Spleen (tissue), 11 donors: ENCODE measurements around the gene SMIM3. TPM values are rescaled to one million over a fixed set of nuclear protein-coding genes. Genes with fewer than 3 reads are reported as not detected.
"Not testable (repeated sequence)": the region's sequence is repeated elsewhere in the genome, so short reads cannot be mapped to it uniquely, and the experiment has no call there.

ENCODE experiments used
- DNase-seq: peaks from one replicate; pipeline ENCODE4 v3.0.0-alpha.2; 2020
- H3K27ac ChIP-seq, 8 donors: fragments of 200-600 bp; sonication (generic) in 7 of 8; 1 replicate in 4 of 8; 2 replicates in 4 of 8; pipeline versions ENCODE4 v1.5.0 to v1.8.0; 2016 to 2021; ENCODE audit warnings: inconsistent platforms in 4 of 8, mild to moderate bottlenecking in 4 of 8, moderate library complexity in 1 of 8
- H3K27me3 ChIP-seq, 7 donors: fragments of 200-600 bp; sonication (generic) in 6 of 7; replicated peaks in 1 of 7; 1 replicate in 4 of 7; 2 replicates in 3 of 7; pipeline versions ENCODE4 v1.5.0 to v1.8.0; 2016 to 2021; ENCODE audit warnings: inconsistent platforms in 3 of 7, mild to moderate bottlenecking in 1 of 7
- H3K36me3 ChIP-seq, 6 donors: fragments of 200-600 bp; sonication (generic) in 5 of 6; 1 replicate in 4 of 6; 2 replicates in 2 of 6; pipeline versions ENCODE4 v1.5.0 to v1.8.0; 2016 to 2021; ENCODE audit warnings: inconsistent platforms in 2 of 6
- H3K4me1 ChIP-seq, 6 donors: fragments of 200-600 bp; sonication (generic) in 5 of 6; 1 replicate in 3 of 6; 2 replicates in 3 of 6; pipeline versions ENCODE4 v1.5.0 to v1.8.0; 2016 to 2021; ENCODE audit warnings: inconsistent platforms in 3 of 6
- H3K4me3 ChIP-seq, 8 donors: fragments of 200-600 bp; sonication (generic) in 7 of 8; 1 replicate in 4 of 8; 2 replicates in 4 of 8; pipeline versions ENCODE4 v1.5.0 to v1.8.0; 2016 to 2021; ENCODE audit warnings: inconsistent platforms in 4 of 8, mild to moderate bottlenecking in 4 of 8, moderate library complexity in 2 of 8
- H3K9me3 ChIP-seq, 8 donors: fragments of 200-600 bp; sonication (generic) in 7 of 8; 1 replicate in 4 of 8; 2 replicates in 4 of 8; pipeline versions ENCODE4 v1.5.0 to v1.8.0; 2016 to 2021; ENCODE audit warnings: inconsistent platforms in 4 of 8
- CTCF ChIP-seq, 11 experiments: fragments of 200-600 bp in 7 of 11; fragments of 450-650 bp in 4 of 11; sonication (generic) in 4 of 11; IDR thresholded peaks in 8 of 11; conservative IDR thresholded peaks in 3 of 11; 1 replicate in 7 of 11; 2 replicates in 4 of 11; pipeline versions ENCODE4 v1.4.0 to v1.8.0; 2016 to 2021; ENCODE audit warnings: antibody characterized with exemption in 11 of 11, inconsistent platforms in 4 of 11, mild to moderate bottlenecking in 1 of 11
- POLR2A ChIP-seq, 3 donors: fragments of 450-650 bp; IDR thresholded peaks; one replicate each; pipeline ENCODE4 v1.5.1; 2017; ENCODE audit warnings: antibody characterized with exemption in 3 of 3, mild to moderate bottlenecking in 1 of 3
- POLR2AphosphoS5 ChIP-seq, 3 donors: sonication (generic); formaldehyde crosslinking; IDR thresholded peaks; one replicate each; pipeline ENCODE4 v1.5.1; 2017; ENCODE audit warnings: antibody characterized with exemption in 3 of 3
- WGBS, 5 donors: extraction: QIAGEN DNeasy Blood & Tissue Kit in 3 of 5; methylation state at CpG; one replicate each; pipeline versions ENCODE4 v1.1.5 to v1.1.7; 2013 to 2018; 5-methylcytosine and 5-hydroxymethylcytosine counted together
- intact Hi-C: fragments of 100-400 bp; cut with DNase I; formaldehyde crosslinking; loops from one replicate; pipeline ENCODE4 v1.15.0; 2023; ENCODE audit warnings: low total_unique reads
- polyA plus RNA-seq, 3 donors: library from polyadenylated mRNA; stranded (reverse); fragments of 200-250 nt; gene quantifications; one replicate each; pipeline ENCODE4 v1.2.1, GENCODE V29; 2013
- total RNA-seq, 7 donors: library from RNA; depleted of rRNA in 3 of 7; stranded (reverse); fragments of >200 nt in 3 of 7; fragmentation: NEBNext Ultra II Directional in 4 of 7; extraction: Animal tissue kit (Norgen Biotek cat#: 25700) in 4 of 7; gene quantifications; one replicate each; pipeline versions ENCODE4 v1.1.0 to v1.2.1, GENCODE V29; 2016 to 2021
- donor health status: healthy with polysubstance abuse.
- donor health status: DM: no; HTN: no; CAD: no; lungs with moderate emphysema.
- donor health status: DM: no; HTN: no; CAD: no.
- donor health status: Bipolar disorder and iron deficiency.
- donor health status: healthy.
- donor health status: DM: no; HTN: no; CAD: no.
- donor health status: DM: yes; HTN: yes; CAD: no.

Gene SMIM3
- total and polyA plus RNA-seq, 10 donors, result 8.8 to 59.7 (median 24.5) TPM

GRCh38 chr5:150789450-150789849 lies 10.9 kb downstream of the SMIM3 start:
- no peaks in the 10 kb centered on the region for H3K36me3 ChIP-seq
- intact Hi-C loops, result no loop called here
- H3K4me1 ChIP-seq, result peaks cover 0 to 70% (median 38%) of the 10 kb centered on the region in 6 donors
- no peaks in the 10 kb centered on the region for H3K27me3 ChIP-seq
- H3K9me3 ChIP-seq, result no peaks in the 10 kb centered on the region
- no peak overlapping the region for H3K4me3 ChIP-seq
- WGBS, 5 donors, result 53 to 73% (median 58%) methylated on average over 6 of the region's 6 CpGs
- DNase-seq, result no peak
- peak overlapping the region in 5 of 8 donors; percentile 14 to 66 (median 46) for H3K27ac ChIP-seq
- no peak for TF ChIP-seq CTCF (IDR thresholded peaks at IDR 0.05 in 8 of 11, conservative IDR thresholded peaks at IDR 0.05 in 3 of 11)
- no peak for TF ChIP-seq POLR2A (IDR thresholded peaks at IDR 0.05)
- TF ChIP-seq POLR2AphosphoS5 (IDR thresholded peaks at IDR 0.05), result no peak

DNA sequence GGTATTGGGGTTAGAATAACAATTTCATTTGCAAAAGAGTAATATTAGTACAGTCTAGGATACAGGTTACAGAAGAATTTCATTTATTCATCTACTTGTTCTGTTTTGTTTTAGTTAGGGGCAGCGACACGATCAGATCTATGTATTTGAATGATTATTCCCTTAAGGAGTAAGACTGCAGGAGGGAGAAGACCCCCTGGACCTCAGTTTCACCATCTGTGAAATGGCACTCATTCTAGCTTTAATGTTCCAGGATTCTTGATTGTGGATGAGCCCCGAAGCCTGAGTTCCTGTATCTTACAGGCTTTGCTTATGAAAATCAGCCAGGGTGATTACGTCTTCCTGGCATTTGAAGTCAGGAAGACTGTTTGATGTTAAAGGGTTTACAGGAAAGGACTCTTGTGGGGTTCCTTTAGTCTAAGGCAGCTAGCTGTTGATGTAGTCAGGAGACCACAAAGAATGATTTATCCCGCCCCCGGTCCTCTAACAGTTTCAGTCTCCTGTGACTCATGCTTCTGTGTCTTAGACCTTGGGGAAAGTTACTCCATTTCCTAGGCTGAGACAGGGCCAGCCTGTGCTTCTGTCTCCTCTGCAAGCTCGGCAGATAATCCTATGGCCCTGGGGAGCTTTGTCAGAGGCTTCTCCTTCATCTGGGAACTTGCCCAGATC lies 11.5 kb downstream of the SMIM3 start:
- peaks cover 0 to 2% (median under 1%) of the 10 kb centered on the region in 6 donors for H3K36me3 ChIP-seq
- H3K4me3 ChIP-seq, result no peak overlapping the region
- 15 to 37% (median 23%) methylated on average over 7 of the region's 7 CpGs for WGBS, 5 donors
- H3K9me3 ChIP-seq, result no peaks in the 10 kb centered on the region
- no peak for DNase-seq
- peak overlapping the region in 7 of 8 donors; percentile 14 to 66 (median 43) for H3K27ac ChIP-seq
- TF ChIP-seq POLR2AphosphoS5 (IDR thresholded peaks at IDR 0.05), result no peak
- no peak for TF ChIP-seq POLR2A (IDR thresholded peaks at IDR 0.05)
- no peak for TF ChIP-seq CTCF (IDR thresholded peaks at IDR 0.05 in 8 of 11, conservative IDR thresholded peaks at IDR 0.05 in 3 of 11)
- intact Hi-C loops, result no loop called here
- H3K4me1 ChIP-seq, result peaks cover 0 to 64% (median 33%) of the 10 kb centered on the region in 6 donors
- no peaks in the 10 kb centered on the region for H3K27me3 ChIP-seq

DNA sequence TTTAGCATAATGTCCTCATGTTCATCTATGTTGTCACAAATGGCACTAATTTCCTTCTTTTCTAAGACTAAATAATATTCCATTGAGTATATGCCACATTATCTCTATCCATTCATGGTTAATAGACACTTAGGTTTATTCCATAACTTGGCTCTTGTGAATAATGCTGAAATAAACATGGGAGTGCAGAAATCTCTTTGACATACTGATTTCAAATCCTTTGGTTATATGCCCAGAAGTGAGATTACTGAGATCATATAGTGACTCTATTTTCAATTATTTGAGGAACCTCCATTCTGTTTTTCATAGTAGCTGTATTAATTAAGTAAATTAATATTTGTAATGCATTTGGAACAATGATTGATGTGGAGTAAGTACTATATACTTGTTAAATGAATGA lies 13.0 kb downstream of the SMIM3 start:
- no peak overlapping the region for H3K27ac ChIP-seq
- intact Hi-C loops, result no loop called here
- H3K4me3 ChIP-seq, result no peak overlapping the region
- H3K27me3 ChIP-seq, result no peaks in the 10 kb centered on the region
- H3K4me1 ChIP-seq, result peaks cover 0 to 61% (median 31%) of the 10 kb centered on the region in 6 donors
- no peak for DNase-seq
- H3K36me3 ChIP-seq, result peaks cover 0 to 16% (median 9%) of the 10 kb centered on the region in 6 donors
- H3K9me3 ChIP-seq, result no peaks in the 10 kb centered on the region
- no peak for TF ChIP-seq POLR2AphosphoS5 (IDR thresholded peaks at IDR 0.05)
- no peak for TF ChIP-seq CTCF (IDR thresholded peaks at IDR 0.05 in 8 of 11, conservative IDR thresholded peaks at IDR 0.05 in 3 of 11)
- no peak for TF ChIP-seq POLR2A (IDR thresholded peaks at IDR 0.05)

GRCh38 chr5:150793423-150793888 lies 14.9 kb downstream of the SMIM3 start:
- intact Hi-C loops, H3K4me3 ChIP-seq, H3K27me3 ChIP-seq, H3K9me3 ChIP-seq, DNase-seq, H3K27ac ChIP-seq: not testable (repeated sequence)
- 73 to 92% (median 89%) methylated on average over 2 of the region's 2 CpGs for WGBS, 5 donors
- Histone ChIP-seq H3K4me1 (peaks cover 0 to 42% (median 19%) of the 10 kb centered on the region in 6 donors), H3K36me3 (peaks cover 0 to 35% (median 9%) of the 10 kb centered on the region in 6 donors)
